Lung (tissue), 12 donors: Measurements from ENCODE around the gene B4GALT2. TPM values are rescaled to one million over a fixed set of nuclear protein-coding genes. Genes with fewer than 3 reads are reported as not detected.

Source experiments
- ATAC-seq: fragments of 200-7000 bp; cut with Tn5 transposase; one replicate; pipeline ENCODE4 v1.9.1; 2020; ENCODE audit warnings: moderate number of reproducible peaks; ENCODE audit not compliant: insufficient read depth, low FRiP score
- DNase-seq, 3 donors: peaks; one replicate each; pipeline ENCODE4 v3.0.0-alpha.2; 2013 to 2017
- H3K27ac ChIP-seq, 2 donors: one replicate each; pipeline ENCODE4 v1.5.1; 2013; ENCODE audit warnings: mild to moderate bottlenecking in 2 of 2, moderate library complexity in 2 of 2, control low read depth in 1 of 2, inconsistent platforms in 1 of 2, low read depth in 1 of 2, low read length in 1 of 2
- H3K27me3 ChIP-seq, 3 donors: one replicate each; pipeline ENCODE4 v1.5.1; 2013; ENCODE audit warnings: low read length in 2 of 3; ENCODE audit not compliant: control insufficient read depth in 3 of 3, insufficient read depth in 3 of 3
- H3K36me3 ChIP-seq, 4 donors: one replicate each; pipeline ENCODE4 v1.5.1; 2013; ENCODE audit warnings: low read length in 4 of 4, mild to moderate bottlenecking in 1 of 4, moderate library complexity in 1 of 4; ENCODE audit not compliant: control insufficient read depth in 4 of 4, insufficient read depth in 4 of 4
- H3K4me1 ChIP-seq, 5 donors: one replicate each; pipeline ENCODE4 v1.5.1; 2013; ENCODE audit warnings: low read length in 5 of 5, mild to moderate bottlenecking in 2 of 5, moderate library complexity in 1 of 5; ENCODE audit not compliant: control insufficient read depth in 5 of 5, insufficient read depth in 5 of 5
- H3K4me3 ChIP-seq: one replicate; pipeline ENCODE4 v1.5.1; 2013; ENCODE audit warnings: mild to moderate bottlenecking, control low read depth, moderate library complexity
- H3K9ac ChIP-seq, 2 donors: one replicate each; pipeline ENCODE4 v1.5.1; 2013; ENCODE audit warnings: low read length in 2 of 2, control low read depth in 1 of 2; ENCODE audit not compliant: insufficient read depth in 1 of 2
- H3K9me3 ChIP-seq, 4 donors: one replicate each; pipeline ENCODE4 v1.5.1; 2013; ENCODE audit warnings: low read length in 3 of 4, mild to moderate bottlenecking in 1 of 4, moderate library complexity in 1 of 4; ENCODE audit not compliant: control insufficient read depth in 4 of 4, insufficient read depth in 3 of 4
- WGBS, 2 donors: extraction: QIAGEN DNeasy Blood & Tissue Kit; methylation state at CpG; one replicate each; pipeline ENCODE4 v1.1.7; 2013; 5-methylcytosine and 5-hydroxymethylcytosine counted together
- polyA plus RNA-seq, 2 donors: library from polyadenylated mRNA; stranded (reverse); fragments of 200-250 nt; gene quantifications; one replicate each; pipeline ENCODE4 v1.2.1, GENCODE V29; 2013
- total RNA-seq, 2 donors: library from RNA; depleted of rRNA in 1 of 2; stranded (reverse); fragments of >200 nt in 1 of 2; gene quantifications; one replicate each; pipeline ENCODE4 v1.2.1, GENCODE V29; 2014 to 2021
- TF ChIP-seq, protein P1 (sequence below): IDR thresholded peaks from 2 replicates; pipeline ENCODE4 v1.5.1; 2012; ENCODE audit warnings: mild to moderate bottlenecking; ENCODE audit errors: control extremely low read depth, extremely low read depth
- donor health status: control.
- donor health status: control.
- donor health status: Bipolar disorder and iron deficiency.
- donor health status: healthy.
- donor health status: DM: yes; HTN: yes; CAD: no.

The B4GALT2 gene
- total and polyA plus RNA-seq, 4 donors, result 13.6 to 40.9 (median 30.5) TPM

DNA sequence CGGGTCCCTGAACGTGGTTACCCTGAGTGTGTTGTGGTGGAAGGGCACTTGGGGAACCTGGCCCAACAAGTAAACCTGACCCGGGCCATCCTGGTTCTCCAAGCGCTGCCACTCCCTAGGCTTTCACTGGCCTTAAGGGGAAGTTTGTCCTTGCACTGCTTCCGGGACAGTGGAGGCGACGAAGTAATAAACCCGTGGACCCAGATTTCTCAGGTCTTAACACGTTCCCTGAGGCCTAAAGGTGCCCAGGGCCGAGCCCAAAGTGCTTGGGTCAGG, 12.1 kb downstream of the B4GALT2 start:
- H3K9me3 ChIP-seq, result no peaks in the 10 kb centered on the region
- peak overlapping the region; percentile 62 for H3K4me3 ChIP-seq
- peak in 1 of 3 donors; percentile 26 for DNase-seq
- H3K9ac ChIP-seq, result peak overlapping the region in 1 of 2 donors; percentile 42
- H3K4me1 ChIP-seq, result peaks cover 0 to 12% (median 4%) of the 10 kb centered on the region in 5 donors
- no peak for ATAC-seq
- no peaks in the 10 kb centered on the region for H3K27me3 ChIP-seq
- H3K27ac ChIP-seq, result peak overlapping the region; percentile 11 to 85
- TF ChIP-seq, protein P1, sequence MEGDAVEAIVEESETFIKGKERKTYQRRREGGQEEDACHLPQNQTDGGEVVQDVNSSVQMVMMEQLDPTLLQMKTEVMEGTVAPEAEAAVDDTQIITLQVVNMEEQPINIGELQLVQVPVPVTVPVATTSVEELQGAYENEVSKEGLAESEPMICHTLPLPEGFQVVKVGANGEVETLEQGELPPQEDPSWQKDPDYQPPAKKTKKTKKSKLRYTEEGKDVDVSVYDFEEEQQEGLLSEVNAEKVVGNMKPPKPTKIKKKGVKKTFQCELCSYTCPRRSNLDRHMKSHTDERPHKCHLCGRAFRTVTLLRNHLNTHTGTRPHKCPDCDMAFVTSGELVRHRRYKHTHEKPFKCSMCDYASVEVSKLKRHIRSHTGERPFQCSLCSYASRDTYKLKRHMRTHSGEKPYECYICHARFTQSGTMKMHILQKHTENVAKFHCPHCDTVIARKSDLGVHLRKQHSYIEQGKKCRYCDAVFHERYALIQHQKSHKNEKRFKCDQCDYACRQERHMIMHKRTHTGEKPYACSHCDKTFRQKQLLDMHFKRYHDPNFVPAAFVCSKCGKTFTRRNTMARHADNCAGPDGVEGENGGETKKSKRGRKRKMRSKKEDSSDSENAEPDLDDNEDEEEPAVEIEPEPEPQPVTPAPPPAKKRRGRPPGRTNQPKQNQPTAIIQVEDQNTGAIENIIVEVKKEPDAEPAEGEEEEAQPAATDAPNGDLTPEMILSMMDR, result no peak
- H3K36me3 ChIP-seq, result peaks cover 0 to 2% (median 1%) of the 10 kb centered on the region in 4 donors
- WGBS, 2 donors, result 1% methylated on average over 10 of the region's 10 CpGs

DNA sequence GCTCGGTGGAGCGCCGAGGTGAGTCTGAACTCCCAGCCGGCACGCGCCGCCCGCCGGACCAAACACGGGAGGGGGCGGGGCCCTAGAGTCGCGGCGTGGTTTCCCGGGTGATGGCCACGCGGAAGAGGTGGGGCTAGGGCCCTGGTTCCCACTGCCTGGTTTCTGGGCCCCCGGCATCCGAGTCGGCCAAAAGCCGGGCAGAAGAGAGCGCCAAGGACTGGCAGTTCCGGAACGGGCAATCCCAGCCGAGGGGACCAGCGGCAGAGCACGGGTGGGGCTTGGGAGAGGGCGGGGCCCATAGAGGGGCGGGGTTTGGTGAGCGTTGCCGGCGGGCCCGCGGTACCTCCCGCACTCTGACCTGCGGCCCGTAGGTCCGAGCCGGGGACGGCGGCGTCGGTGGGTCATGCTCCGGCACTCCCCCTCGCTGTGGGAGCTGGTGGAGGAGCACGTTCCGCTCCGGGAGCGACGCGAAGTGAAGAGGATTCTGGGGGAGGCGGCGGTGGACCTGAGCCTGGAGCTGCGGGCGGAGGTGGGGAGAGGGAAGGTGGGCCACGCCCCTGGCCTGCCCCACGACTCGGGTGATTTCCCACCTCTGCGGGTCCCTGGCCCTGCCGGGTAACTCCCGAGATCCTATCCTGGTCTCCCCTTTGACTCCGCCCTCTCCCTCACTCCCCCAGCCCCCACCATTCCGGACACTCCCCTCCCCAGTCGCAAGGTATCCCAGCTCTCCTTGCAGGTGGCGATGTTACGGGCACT, 12.6 kb downstream of the B4GALT2 start, which contains the start of gene CCDC24:
Gene CCDC24, plus strand, starts transcription at position 124 of the 756 bp plus-strand sequence. Its CDS starts 280 bp downstream, at position 404.
- Histone ChIP-seq H3K4me1 (peaks cover 0 to 12% (median 6%) of the 10 kb centered on the region in 5 donors), H3K9ac (peak within 1 kb of the TSS in 1 of 2 donors; percentile 42), H3K27me3 (no peaks in the 10 kb centered on the region), H3K4me3 (peak within 1 kb of the TSS; percentile 62), H3K27ac (peak within 1 kb of the TSS; percentile 11 to 85), H3K9me3 (no peaks in the 10 kb centered on the region), H3K36me3 (peaks cover 0 to 2% (median 0%) of the 10 kb centered on the region in 4 donors)
- ATAC-seq, result peak; percentile 83
- WGBS, 2 donors, result 1% methylated on average over 65 to 66 of the region's 66 CpGs
- DNase-seq, result peak; percentile 64 to 77 (median 77)
- TF ChIP-seq, protein P1, result no peak

DNA sequence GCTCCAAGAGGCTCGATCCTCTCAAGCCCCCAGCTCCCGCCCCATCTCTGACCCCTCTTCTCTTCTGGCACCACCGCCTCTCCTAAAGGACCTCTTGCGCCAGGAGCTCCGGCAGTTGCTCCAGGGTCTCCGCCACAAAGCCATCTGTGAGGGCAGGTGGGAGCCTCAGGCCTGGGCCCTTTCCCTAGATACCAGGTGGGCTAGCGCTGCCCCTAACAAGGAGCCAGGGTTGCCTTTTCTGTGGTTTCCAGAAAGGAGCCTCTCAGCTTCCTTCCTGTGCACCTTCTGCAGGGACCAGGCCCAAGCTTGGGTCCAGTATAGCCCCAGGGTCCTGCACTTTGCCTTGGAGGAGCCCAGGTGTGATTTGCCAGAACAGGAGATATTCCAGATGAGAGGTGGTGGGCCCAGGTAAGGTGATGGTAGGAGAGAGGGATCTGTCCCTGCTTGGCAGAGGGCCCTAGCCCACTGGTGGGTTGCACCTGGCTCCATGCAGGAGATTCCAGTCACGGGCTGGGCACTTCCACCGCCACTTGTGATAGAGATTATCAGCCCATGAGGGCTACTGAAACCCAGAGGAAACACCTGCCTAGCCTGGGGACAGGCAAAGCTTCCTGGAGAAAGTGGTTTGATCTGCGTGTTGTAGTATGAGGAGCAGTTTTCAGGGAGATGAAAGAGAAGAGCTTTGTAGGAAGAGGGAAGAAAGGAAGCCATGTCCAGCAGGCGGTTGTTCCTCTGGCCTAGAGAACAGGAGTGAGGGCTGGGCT, 13.4 kb downstream of the B4GALT2 start:
- 42% methylated on average over 11 of the region's 11 CpGs for WGBS, 2 donors
- no peak for DNase-seq
- Histone ChIP-seq H3K27me3 (no peaks in the 10 kb centered on the region), H3K4me1 (peaks cover 0 to 14% (median 12%) of the 10 kb centered on the region in 5 donors), H3K9me3 (no peaks in the 10 kb centered on the region), H3K9ac (no peak overlapping the region), H3K27ac (peak overlapping the region in 1 of 2 donors; percentile 13), H3K36me3 (peaks cover 0 to 2% (median 0%) of the 10 kb centered on the region in 4 donors), H3K4me3 (no peak overlapping the region)
- TF ChIP-seq, protein P1, result no peak
- no peak for ATAC-seq
